Measurements from ENCODE around the gene ZNF225.

DNA sequence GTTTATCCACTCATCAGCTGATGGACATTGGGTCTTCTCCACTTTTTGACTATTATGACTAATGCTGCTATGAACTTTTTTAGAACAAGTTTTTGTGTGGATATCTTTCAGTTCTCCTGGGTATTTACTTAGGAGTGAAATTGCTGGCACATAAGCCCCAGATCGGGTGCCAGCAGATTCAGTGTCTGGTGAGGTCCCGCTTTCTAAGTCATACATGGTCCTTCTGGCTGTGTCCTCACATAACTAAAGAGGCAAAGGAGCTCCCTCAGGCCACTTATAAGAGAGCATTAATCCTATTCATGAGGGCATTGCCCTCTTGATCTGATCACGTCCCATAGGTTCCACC, 51.1 kb downstream of the ZNF225 start:
- TF ChIP-seq, protein P1, sequence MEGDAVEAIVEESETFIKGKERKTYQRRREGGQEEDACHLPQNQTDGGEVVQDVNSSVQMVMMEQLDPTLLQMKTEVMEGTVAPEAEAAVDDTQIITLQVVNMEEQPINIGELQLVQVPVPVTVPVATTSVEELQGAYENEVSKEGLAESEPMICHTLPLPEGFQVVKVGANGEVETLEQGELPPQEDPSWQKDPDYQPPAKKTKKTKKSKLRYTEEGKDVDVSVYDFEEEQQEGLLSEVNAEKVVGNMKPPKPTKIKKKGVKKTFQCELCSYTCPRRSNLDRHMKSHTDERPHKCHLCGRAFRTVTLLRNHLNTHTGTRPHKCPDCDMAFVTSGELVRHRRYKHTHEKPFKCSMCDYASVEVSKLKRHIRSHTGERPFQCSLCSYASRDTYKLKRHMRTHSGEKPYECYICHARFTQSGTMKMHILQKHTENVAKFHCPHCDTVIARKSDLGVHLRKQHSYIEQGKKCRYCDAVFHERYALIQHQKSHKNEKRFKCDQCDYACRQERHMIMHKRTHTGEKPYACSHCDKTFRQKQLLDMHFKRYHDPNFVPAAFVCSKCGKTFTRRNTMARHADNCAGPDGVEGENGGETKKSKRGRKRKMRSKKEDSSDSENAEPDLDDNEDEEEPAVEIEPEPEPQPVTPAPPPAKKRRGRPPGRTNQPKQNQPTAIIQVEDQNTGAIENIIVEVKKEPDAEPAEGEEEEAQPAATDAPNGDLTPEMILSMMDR (IDR thresholded peaks at IDR 0.05), result no peak
- TF ChIP-seq POLR2A (IDR thresholded peaks at IDR 0.05), result no peak

All from tibial nerve (tissue), 3 donors.